ENCODE data around the gene ISM2. TPM values are rescaled to one million over a fixed set of nuclear protein-coding genes. Genes with fewer than 3 reads are reported as not detected.

The ISM2 gene
- total and polyA plus RNA-seq, 7 donors = 0.33 to 1.1 (median 0.40) TPM; not detected in 3

GRCh38 chr14:77523109-77523508 is 24.5 kb upstream of the ISM2 start:
- Histone ChIP-seq H3K27me3 (no peaks in the 10 kb centered on the region), H3K4me3 (no peak overlapping the region), H3K9me3 (no peaks in the 10 kb centered on the region), H3K4me1 (peaks cover 0 to 12% (median 4%) of the 10 kb centered on the region in 4 donors), H3K27ac (no peak overlapping the region), H3K36me3 (peaks cover 0 to 30% (median 7%) of the 10 kb centered on the region in 4 donors)
- intact Hi-C loops (cut with DNase I) = no loop called here
- DNase-seq = no peak
- TF ChIP-seq, protein P1, sequence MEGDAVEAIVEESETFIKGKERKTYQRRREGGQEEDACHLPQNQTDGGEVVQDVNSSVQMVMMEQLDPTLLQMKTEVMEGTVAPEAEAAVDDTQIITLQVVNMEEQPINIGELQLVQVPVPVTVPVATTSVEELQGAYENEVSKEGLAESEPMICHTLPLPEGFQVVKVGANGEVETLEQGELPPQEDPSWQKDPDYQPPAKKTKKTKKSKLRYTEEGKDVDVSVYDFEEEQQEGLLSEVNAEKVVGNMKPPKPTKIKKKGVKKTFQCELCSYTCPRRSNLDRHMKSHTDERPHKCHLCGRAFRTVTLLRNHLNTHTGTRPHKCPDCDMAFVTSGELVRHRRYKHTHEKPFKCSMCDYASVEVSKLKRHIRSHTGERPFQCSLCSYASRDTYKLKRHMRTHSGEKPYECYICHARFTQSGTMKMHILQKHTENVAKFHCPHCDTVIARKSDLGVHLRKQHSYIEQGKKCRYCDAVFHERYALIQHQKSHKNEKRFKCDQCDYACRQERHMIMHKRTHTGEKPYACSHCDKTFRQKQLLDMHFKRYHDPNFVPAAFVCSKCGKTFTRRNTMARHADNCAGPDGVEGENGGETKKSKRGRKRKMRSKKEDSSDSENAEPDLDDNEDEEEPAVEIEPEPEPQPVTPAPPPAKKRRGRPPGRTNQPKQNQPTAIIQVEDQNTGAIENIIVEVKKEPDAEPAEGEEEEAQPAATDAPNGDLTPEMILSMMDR (IDR thresholded peaks at IDR 0.05) = no peak
- TF ChIP-seq POLR2AphosphoS5 (IDR thresholded peaks at IDR 0.05) (no peak), EP300 (IDR thresholded peaks at IDR 0.05) (no peak), POLR2A (IDR thresholded peaks at IDR 0.05) (no peak)
- WGBS, 2 donors = 79 to 91% methylated on average over 3 of the region's 3 CpGs

DNA sequence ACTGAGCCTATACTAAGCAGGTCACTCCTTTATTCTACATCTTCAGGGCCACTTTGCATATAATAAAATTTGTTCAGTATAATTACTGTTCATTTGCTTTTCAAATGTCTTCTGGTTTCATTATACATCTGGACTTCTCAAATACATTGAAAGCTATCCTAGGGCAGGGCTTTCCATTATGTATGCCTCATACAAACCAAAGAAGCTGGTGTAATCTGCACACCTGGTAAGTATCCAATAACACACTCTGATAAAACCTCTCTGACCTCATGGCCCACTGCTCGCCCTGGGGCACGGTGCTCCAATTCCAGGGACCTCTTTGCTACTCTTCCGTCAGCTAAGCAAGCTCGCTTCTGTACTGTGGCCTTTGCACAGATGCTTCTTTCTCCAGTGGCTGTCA is 21.9 kb upstream of the ISM2 start:
- intact Hi-C loops (cut with DNase I) = no loop called here
- Histone ChIP-seq H3K36me3 (peaks cover 0 to 55% (median 16%) of the 10 kb centered on the region in 4 donors), H3K27me3 (no peaks in the 10 kb centered on the region), H3K4me1 (no peaks in the 10 kb centered on the region), H3K9me3 (no peaks in the 10 kb centered on the region), H3K27ac (no peak overlapping the region), H3K4me3 (no peak overlapping the region)
- TF ChIP-seq POLR2AphosphoS5 (IDR thresholded peaks at IDR 0.05) (no peak), EP300 (IDR thresholded peaks at IDR 0.05) (no peak), POLR2A (IDR thresholded peaks at IDR 0.05) (no peak)
- TF ChIP-seq, protein P1 (IDR thresholded peaks at IDR 0.05) = no peak
- WGBS, 2 donors = 95 to 96% methylated on average over 4 of the region's 4 CpGs
- no peak for DNase-seq

DNA sequence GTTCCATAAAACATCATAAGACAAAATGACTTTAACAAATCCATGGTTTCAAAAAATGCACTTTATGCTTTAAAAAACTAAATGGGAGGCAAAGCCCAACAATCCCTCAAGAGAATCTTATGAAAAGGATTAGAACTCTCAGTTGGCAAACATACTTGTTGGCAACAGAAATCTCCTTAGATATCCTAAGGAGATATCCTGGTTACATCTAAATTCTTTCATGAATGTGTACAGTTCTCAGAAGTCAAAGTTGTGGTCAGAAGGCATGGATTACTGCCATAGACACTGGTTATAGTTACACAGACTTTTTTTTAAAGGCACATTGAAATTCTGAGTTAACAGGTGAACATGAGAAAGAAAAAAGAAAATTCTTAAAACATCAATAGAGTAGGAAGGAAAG is 17.5 kb upstream of the ISM2 start:
- peaks cover 8 to 82% (median 21%) of the 10 kb centered on the region in 4 donors for H3K36me3 ChIP-seq
- no peak overlapping the region for H3K4me3 ChIP-seq
- H3K9me3 ChIP-seq = no peaks in the 10 kb centered on the region
- no peak for TF ChIP-seq EP300 (IDR thresholded peaks at IDR 0.05)
- TF ChIP-seq POLR2A (IDR thresholded peaks at IDR 0.05) = no peak
- no peak for TF ChIP-seq POLR2AphosphoS5 (IDR thresholded peaks at IDR 0.05)
- TF ChIP-seq, protein P1 (IDR thresholded peaks at IDR 0.05) = no peak
- H3K27ac ChIP-seq = no peak overlapping the region
- no peaks in the 10 kb centered on the region for H3K4me1 ChIP-seq
- no peak for DNase-seq
- intact Hi-C loops (cut with DNase I) = no loop called here
- no peaks in the 10 kb centered on the region for H3K27me3 ChIP-seq

GRCh38 chr14:77511486-77512162 is 13.0 kb upstream of the ISM2 start:
- DNase-seq = no peak
- Histone ChIP-seq H3K27ac (no peak overlapping the region), H3K4me3 (no peak overlapping the region), H3K27me3 (no peaks in the 10 kb centered on the region), H3K4me1 (no peaks in the 10 kb centered on the region), H3K36me3 (peaks cover 7 to 64% (median 10%) of the 10 kb centered on the region in 4 donors), H3K9me3 (no peaks in the 10 kb centered on the region)
- WGBS, 2 donors = 95 to 96% methylated on average over 8 of the region's 8 CpGs
- intact Hi-C loops (cut with DNase I) = no loop called here
- TF ChIP-seq EP300 (IDR thresholded peaks at IDR 0.05) (no peak), POLR2A (IDR thresholded peaks at IDR 0.05) (no peak), POLR2AphosphoS5 (IDR thresholded peaks at IDR 0.05) (no peak)
- TF ChIP-seq, protein P1 (IDR thresholded peaks at IDR 0.05) = no peak

DNA sequence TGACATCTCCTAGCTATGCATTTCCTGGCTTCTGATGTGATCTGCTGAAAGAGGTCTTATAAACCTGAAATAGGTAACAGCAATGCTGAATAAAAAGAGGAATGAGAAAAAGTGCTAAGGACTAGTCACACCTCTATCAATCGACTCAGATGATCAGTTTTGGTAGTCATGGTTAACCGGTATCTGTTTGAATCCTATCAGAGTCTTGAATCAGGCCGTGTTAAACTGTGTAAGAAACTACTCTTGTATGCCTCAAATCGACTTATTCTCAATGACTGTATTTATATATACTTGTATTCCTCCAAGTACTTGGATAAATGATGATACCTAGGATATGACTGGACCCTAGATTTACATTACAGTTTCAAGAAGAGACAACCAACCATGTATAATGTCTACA is 10.8 kb upstream of the ISM2 start:
- intact Hi-C loops (cut with DNase I) = no loop called here
- Histone ChIP-seq H3K4me1 (no peaks in the 10 kb centered on the region), H3K27me3 (no peaks in the 10 kb centered on the region), H3K4me3 (no peak overlapping the region), H3K9me3 (no peaks in the 10 kb centered on the region), H3K36me3 (peaks cover 7 to 46% (median 10%) of the 10 kb centered on the region in 4 donors), H3K27ac (no peak overlapping the region)
- 93 to 95% methylated on average over 4 of the region's 4 CpGs for WGBS, 2 donors
- TF ChIP-seq EP300 (IDR thresholded peaks at IDR 0.05) (no peak), POLR2AphosphoS5 (IDR thresholded peaks at IDR 0.05) (no peak), POLR2A (IDR thresholded peaks at IDR 0.05) (no peak)
- TF ChIP-seq, protein P1 (IDR thresholded peaks at IDR 0.05) = no peak
- DNase-seq = no peak

All from sigmoid colon (tissue), 7 donors.